Measurements from ENCODE around the gene DMAC1. TPM values are rescaled to one million over a fixed set of nuclear protein-coding genes. Genes with fewer than 3 reads are reported as not detected.

The DMAC1 gene
- total RNA-seq, 2 donors from 2014 or later = 60.6 to 69.0 TPM

DNA sequence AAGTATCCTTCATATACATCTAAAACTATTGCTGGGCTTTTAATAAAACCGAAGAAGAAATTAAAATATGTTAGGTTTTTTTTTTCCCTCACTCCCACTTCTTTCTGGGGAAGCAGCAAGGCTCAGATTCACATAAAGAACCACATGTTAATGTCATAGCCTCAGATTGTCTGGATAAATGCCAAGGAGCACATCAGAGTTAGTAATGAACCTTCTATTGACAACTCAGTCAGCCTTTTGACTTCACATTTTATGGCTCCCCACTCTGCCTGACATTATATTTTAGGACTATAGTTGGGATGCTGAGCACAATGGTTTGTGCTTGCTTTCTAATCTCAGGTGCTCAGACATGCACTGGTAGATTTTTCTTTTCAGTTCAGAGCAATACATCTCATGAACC, 21.8 kb downstream of the DMAC1 start:
- H3K9ac ChIP-seq (ENCODE audit: extremely low read depth, low read length, poor library complexity, severe bottlenecking) = no peak overlapping the region
- no peak overlapping the region for H3K4me3 Mint-ChIP-seq

DNA sequence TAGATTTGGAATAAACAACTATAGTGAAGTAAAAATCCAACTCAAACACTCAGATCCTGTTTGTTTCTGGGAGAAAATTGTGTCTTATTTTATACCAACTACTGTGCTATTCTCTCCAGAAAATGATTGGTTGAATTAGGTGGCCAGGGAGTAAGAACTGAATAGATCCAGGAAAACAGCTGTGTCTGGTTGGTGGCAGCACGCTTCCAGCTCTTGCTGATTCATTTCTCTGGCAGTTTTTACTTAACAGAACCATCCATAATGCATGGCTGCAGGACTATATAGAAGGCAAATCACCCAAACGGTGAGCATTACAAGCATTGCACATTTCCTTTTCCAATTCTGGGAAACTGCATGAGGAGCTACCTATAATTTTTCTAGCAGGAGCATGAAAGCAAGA, 29.5 kb downstream of the DMAC1 start:
- Histone ChIP-seq H3K4me1 (ENCODE audit: control insufficient read depth, insufficient read depth, low read length) (no peaks in the 10 kb centered on the region), H3K9ac (ENCODE audit: extremely low read depth, low read length, poor library complexity, severe bottlenecking) (no peak overlapping the region), H3K27ac (ENCODE audit: low read depth, low read length) (no peak overlapping the region), H3K36me3 (ENCODE audit: control insufficient read depth, insufficient read depth, low read length) (no peaks in the 10 kb centered on the region), H3K27me3 (ENCODE audit: control insufficient read depth, insufficient read depth, low read length, poor library complexity, severe bottlenecking) (peaks cover 52% of the 10 kb centered on the region), H3K4me3 (ENCODE audit: low read length) (no peak overlapping the region), H3K9me3 (ENCODE audit: control insufficient read depth, low read length) (peaks cover 12% of the 10 kb centered on the region)
- peaks cover 59% of the 10 kb centered on the region for H3K27me3 Mint-ChIP-seq (ENCODE audit: insufficient read depth)
- no peak overlapping the region for H3K4me3 Mint-ChIP-seq
- no peak overlapping the region for H3K27ac Mint-ChIP-seq
- TF ChIP-seq, protein P1, sequence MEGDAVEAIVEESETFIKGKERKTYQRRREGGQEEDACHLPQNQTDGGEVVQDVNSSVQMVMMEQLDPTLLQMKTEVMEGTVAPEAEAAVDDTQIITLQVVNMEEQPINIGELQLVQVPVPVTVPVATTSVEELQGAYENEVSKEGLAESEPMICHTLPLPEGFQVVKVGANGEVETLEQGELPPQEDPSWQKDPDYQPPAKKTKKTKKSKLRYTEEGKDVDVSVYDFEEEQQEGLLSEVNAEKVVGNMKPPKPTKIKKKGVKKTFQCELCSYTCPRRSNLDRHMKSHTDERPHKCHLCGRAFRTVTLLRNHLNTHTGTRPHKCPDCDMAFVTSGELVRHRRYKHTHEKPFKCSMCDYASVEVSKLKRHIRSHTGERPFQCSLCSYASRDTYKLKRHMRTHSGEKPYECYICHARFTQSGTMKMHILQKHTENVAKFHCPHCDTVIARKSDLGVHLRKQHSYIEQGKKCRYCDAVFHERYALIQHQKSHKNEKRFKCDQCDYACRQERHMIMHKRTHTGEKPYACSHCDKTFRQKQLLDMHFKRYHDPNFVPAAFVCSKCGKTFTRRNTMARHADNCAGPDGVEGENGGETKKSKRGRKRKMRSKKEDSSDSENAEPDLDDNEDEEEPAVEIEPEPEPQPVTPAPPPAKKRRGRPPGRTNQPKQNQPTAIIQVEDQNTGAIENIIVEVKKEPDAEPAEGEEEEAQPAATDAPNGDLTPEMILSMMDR (conservative IDR thresholded peaks at IDR 0.05) = no peak
- DNase-seq = no peak
- no peaks in the 10 kb centered on the region for H3K36me3 Mint-ChIP-seq (ENCODE audit: low read depth)
- peaks cover 9% of the 10 kb centered on the region for H3K9me3 Mint-ChIP-seq
- 88 to 92% methylated on average over 2 of the region's 2 CpGs for WGBS, 2 experiments (ENCODE audit: insufficient coverage in 1 of 2, insufficient read length in 1 of 2)
- H3K4me1 Mint-ChIP-seq = no peaks in the 10 kb centered on the region

More for the DNA sequence above, 21.8 kb downstream of the DMAC1 start:
- WGBS, 2 experiments (ENCODE audit: insufficient coverage in 1 of 2, insufficient read length in 1 of 2) = 100% methylated on average over 1 of the region's 1 CpG; no CpG with 5 or more reads in 1 of the 2 experiments
- Histone ChIP-seq H3K27ac (ENCODE audit: low read depth, low read length) (no peak overlapping the region), H3K9me3 (ENCODE audit: control insufficient read depth, low read length) (no peaks in the 10 kb centered on the region), H3K4me1 (ENCODE audit: control insufficient read depth, insufficient read depth, low read length) (peaks cover 7% of the 10 kb centered on the region), H3K27me3 (ENCODE audit: control insufficient read depth, insufficient read depth, low read length, poor library complexity, severe bottlenecking) (peaks cover 86% of the 10 kb centered on the region), H3K4me3 (ENCODE audit: low read length) (no peak overlapping the region), H3K36me3 (ENCODE audit: control insufficient read depth, insufficient read depth, low read length) (no peaks in the 10 kb centered on the region)
- no peaks in the 10 kb centered on the region for H3K36me3 Mint-ChIP-seq (ENCODE audit: low read depth)
- no peaks in the 10 kb centered on the region for H3K9me3 Mint-ChIP-seq
- no peak overlapping the region for H3K27ac Mint-ChIP-seq
- H3K27me3 Mint-ChIP-seq (ENCODE audit: insufficient read depth) = peaks cover 92% of the 10 kb centered on the region
- peaks cover 15% of the 10 kb centered on the region for H3K4me1 Mint-ChIP-seq
- no peak for DNase-seq
- TF ChIP-seq, protein P1 (conservative IDR thresholded peaks at IDR 0.05) = no peak

DNA sequence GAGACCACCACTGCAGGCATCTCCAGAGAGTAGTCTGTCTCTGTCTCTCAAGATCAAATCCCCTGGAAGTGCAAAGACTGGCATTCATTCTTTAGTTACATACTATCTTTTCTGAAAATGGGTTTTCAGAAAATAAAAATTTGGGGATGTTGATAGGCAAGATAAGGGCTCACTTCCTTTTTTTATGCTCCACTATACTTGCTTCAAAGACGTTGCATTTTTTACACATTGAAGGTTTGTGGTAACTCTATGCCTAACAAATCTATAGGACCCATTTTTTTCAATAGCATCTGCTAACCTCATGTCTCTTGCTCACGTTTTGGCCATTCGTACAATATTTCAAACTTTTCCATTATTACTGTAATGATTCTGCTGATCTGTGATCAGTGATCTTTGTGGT, 37.0 kb downstream of the DMAC1 start:
- H3K4me3 ChIP-seq (ENCODE audit: low read length) = no peak overlapping the region
- no peaks in the 10 kb centered on the region for H3K36me3 Mint-ChIP-seq (ENCODE audit: low read depth)
- H3K4me1 Mint-ChIP-seq = no peaks in the 10 kb centered on the region
- H3K9me3 Mint-ChIP-seq = peaks cover 18% of the 10 kb centered on the region
- H3K27me3 ChIP-seq (ENCODE audit: control insufficient read depth, insufficient read depth, low read length, poor library complexity, severe bottlenecking) = peaks cover 3% of the 10 kb centered on the region
- H3K36me3 ChIP-seq (ENCODE audit: control insufficient read depth, insufficient read depth, low read length) = no peaks in the 10 kb centered on the region
- DNase-seq = no peak
- H3K4me3 Mint-ChIP-seq = no peak overlapping the region
- TF ChIP-seq, protein P1 (conservative IDR thresholded peaks at IDR 0.05) = no peak
- 83 to 95% methylated on average over 1 to 3 of the region's 3 CpGs for WGBS, 2 experiments (ENCODE audit: insufficient coverage in 1 of 2, insufficient read length in 1 of 2)
- H3K9ac ChIP-seq (ENCODE audit: extremely low read depth, low read length, poor library complexity, severe bottlenecking) = no peak overlapping the region
- H3K4me1 ChIP-seq (ENCODE audit: control insufficient read depth, insufficient read depth, low read length) = no peaks in the 10 kb centered on the region
- H3K27ac ChIP-seq (ENCODE audit: low read depth, low read length) = no peak overlapping the region
- H3K9me3 ChIP-seq (ENCODE audit: control insufficient read depth, low read length) = peaks cover 17% of the 10 kb centered on the region
- H3K27ac Mint-ChIP-seq = no peak overlapping the region
- H3K27me3 Mint-ChIP-seq (ENCODE audit: insufficient read depth) = peaks cover 3% of the 10 kb centered on the region
